SK-N-MC (cell line): ENCODE results near the gene UGT1A6.

Experiments used
- DNase-seq: peaks from one replicate; pipeline ENCODE4 v3.0.0-alpha.2; 2011; ENCODE audit warnings: low read depth, low spot score
- H3K27ac ChIP-seq: fragments of 200-600 bp; sonication (generic); 2 replicates; pipeline ENCODE4 v1.5.1; 2016; ENCODE audit warnings: mixed run types
- H3K36me3 ChIP-seq: fragments of 200-600 bp; sonication (generic); 2 replicates; pipeline ENCODE4 v1.6.1; 2017; ENCODE audit warnings: antibody characterized with exemption, low read length, mixed read lengths; ENCODE audit not compliant: insufficient read depth
- H3K4me3 ChIP-seq: fragments of 200-600 bp; sonication (generic); 2 replicates; pipeline ENCODE4 v1.5.1; 2016
- H3K9ac ChIP-seq: fragments of 200-600 bp; sonication (generic); 2 replicates; pipeline ENCODE4 v1.8.0; 2017; ENCODE audit warnings: mixed run types, mixed read lengths; ENCODE audit not compliant: insufficient read length
- H3K9me3 ChIP-seq: fragments of 200-600 bp; sonication (generic); 2 replicates; pipeline ENCODE4 v1.6.1; 2017; ENCODE audit warnings: low read depth, mild to moderate bottlenecking, antibody characterized with exemption, low read length, moderate library complexity, mixed read lengths
- EZH2 ChIP-seq: fragments of 200-600 bp; sonication (generic); IDR thresholded peaks from one replicate; pipeline ENCODE4 v1.6.1; 2017; ENCODE audit warnings: antibody characterized with exemption
- FOXP2 ChIP-seq: optimal IDR thresholded peaks from 2 replicates; pipeline ENCODE3; 2011; ENCODE audit warnings: mild to moderate bottlenecking, moderate library complexity; ENCODE audit not compliant: insufficient read depth; ENCODE audit errors: extremely low read length, control extremely low read depth
- POLR2AphosphoS5 ChIP-seq: IDR thresholded peaks from 2 replicates; pipeline ENCODE4 v1.6.1; 2012; ENCODE audit warnings: mild to moderate bottlenecking, low read depth, low read length, borderline replicate concordance

UGT1A6 gene

DNA sequence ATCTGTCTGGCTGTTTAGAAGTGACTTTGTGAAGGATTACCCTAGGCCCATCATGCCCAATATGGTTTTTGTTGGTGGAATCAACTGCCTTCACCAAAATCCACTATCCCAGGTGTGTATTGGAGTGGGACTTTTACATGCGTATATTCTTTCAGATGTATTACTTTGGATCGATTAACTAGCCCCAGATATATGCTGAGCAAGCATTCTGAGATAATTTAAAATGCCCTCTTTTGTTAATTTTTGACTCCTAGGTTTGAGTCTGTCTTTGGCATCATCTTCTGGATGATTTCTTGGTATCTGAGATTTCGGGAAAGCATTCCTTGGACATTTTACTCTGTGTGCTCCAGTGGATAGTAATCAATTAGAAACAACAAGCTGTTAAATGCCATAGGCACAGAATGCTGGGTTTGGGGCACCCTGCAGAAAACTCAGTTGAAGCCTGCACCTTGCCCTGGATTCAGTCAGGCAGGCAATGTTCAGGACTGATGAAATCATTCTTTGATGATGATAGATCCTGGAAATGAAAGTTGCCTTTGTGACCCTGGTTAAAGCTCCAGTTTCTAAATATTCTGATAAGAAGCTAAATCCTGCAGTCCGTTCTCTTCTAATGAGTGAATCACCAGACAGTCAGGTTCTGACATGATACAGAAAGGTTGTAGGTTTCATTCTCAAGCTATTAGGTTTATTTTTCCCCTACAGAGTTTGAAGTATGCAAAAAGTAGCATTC lies 68.5 kb downstream of the UGT1A6 start:
- no peak for DNase-seq
- Histone ChIP-seq H3K4me3 (no peak overlapping the region), H3K36me3 (no peaks in the 10 kb centered on the region), H3K9ac (no peak overlapping the region), H3K27ac (no peak overlapping the region), H3K9me3 (no peaks in the 10 kb centered on the region)
- TF ChIP-seq POLR2AphosphoS5 (no peak), EZH2 (no peak), FOXP2 (no peak)

DNA sequence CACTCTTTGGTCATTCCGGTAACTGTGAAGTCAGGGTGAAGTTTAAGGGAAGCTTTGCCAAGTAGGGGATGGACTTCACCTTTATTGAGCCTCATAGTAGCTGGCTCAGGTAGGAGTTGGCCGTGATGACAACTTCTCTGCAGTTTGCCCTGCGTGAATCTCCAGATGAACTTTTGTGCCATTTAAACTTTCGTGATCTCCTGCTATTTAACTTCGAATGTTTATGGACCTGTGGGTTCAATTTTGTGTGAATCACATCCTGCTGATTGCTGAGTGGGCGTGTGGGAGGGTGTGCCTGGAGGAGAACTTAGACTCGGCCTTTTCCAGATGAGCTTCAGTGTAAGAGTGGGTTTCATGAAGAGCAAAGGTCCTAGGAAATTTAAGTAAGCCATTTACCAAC lies 71.6 kb downstream of the UGT1A6 start:
- Histone ChIP-seq H3K9ac (no peak overlapping the region), H3K36me3 (no peaks in the 10 kb centered on the region), H3K27ac (no peak overlapping the region), H3K9me3 (no peaks in the 10 kb centered on the region), H3K4me3 (no peak overlapping the region)
- no peak for DNase-seq
- TF ChIP-seq FOXP2 (no peak), POLR2AphosphoS5 (no peak), EZH2 (no peak)

DNA sequence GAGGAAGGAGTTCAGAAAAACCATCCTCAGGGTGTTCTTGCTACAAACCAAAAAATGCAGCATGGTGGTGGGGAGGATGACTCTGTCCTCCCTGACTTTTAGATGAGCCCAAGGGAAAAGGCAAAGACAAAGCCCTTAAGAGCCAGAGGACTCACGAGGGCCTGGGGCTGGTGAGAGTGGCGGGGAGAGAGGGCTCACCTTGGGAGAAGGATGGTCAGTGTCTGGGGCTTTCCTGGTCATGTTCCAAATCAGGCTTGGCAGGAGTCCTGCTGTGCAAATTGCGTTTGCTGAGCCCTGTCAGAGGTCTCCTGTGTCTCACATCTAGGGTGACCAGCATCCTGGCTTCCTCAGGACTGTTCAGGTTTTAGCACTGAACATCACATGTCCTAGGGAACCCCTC lies 72.1 kb downstream of the UGT1A6 start:
- Histone ChIP-seq H3K36me3 (no peaks in the 10 kb centered on the region), H3K9me3 (no peaks in the 10 kb centered on the region), H3K27ac (no peak overlapping the region), H3K9ac (no peak overlapping the region), H3K4me3 (no peak overlapping the region)
- TF ChIP-seq EZH2 (no peak), FOXP2 (no peak), POLR2AphosphoS5 (no peak)
- no peak for DNase-seq

DNA sequence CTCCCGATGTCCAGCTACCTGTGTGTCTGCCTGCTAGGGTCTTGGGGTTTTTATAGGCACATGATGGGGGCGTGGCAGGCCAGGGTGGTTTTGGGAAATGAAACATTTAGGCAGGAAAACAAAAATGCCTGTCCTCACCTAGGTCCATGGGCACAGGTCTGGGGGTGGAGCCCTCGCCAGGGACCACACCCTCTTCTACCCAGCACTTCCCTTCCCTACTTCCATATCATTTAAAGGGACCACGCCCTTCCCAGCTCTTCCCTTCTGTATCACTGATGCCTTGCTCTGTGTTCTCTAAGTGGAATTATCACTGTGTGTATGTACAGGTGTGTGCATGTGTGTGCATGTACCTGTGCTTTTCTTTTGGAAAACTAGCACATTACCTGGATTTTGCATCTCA lies 73.7 kb downstream of the UGT1A6 start:
- Histone ChIP-seq H3K9me3 (no peaks in the 10 kb centered on the region), H3K36me3 (no peaks in the 10 kb centered on the region), H3K27ac (no peak overlapping the region), H3K4me3 (no peak overlapping the region), H3K9ac (no peak overlapping the region)
- no peak for DNase-seq
- TF ChIP-seq FOXP2 (no peak), POLR2AphosphoS5 (no peak), EZH2 (no peak)

DNA sequence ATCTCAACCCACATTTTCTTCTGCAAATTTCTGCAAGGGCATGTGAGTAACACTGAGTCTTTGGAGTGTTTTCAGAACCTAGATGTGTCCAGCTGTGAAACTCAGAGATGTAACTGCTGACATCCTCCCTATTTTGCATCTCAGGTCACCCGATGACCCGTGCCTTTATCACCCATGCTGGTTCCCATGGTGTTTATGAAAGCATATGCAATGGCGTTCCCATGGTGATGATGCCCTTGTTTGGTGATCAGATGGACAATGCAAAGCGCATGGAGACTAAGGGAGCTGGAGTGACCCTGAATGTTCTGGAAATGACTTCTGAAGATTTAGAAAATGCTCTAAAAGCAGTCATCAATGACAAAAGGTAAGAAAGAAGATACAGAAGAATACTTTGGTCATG lies 75.4 kb downstream of the UGT1A6 start:
- TF ChIP-seq EZH2 (no peak), FOXP2 (no peak), POLR2AphosphoS5 (no peak)
- Histone ChIP-seq H3K9ac (no peak overlapping the region), H3K36me3 (no peaks in the 10 kb centered on the region), H3K9me3 (no peaks in the 10 kb centered on the region), H3K4me3 (no peak overlapping the region), H3K27ac (no peak overlapping the region)
- no peak for DNase-seq

DNA sequence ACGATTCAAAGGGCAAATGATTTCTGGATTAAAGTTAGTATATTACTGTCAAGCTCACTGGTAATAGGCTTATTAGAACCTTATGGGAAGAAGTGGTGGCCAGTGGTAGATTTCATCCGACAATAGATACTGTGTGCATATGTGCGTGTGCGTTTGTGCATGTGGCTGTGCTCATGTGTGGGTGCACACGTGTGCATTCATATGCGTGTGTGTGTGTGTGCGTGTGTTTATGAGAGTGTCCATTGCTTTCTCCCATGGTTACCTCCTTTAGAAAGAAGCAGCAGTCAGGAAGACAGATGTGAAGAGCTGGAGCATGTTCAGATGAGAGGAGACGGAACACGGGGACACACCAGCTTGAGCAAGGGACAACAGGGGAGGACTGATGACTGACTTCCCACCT lies 76.6 kb downstream of the UGT1A6 start:
- Histone ChIP-seq H3K36me3 (no peaks in the 10 kb centered on the region), H3K4me3 (no peak overlapping the region), H3K9ac (no peak overlapping the region), H3K9me3 (no peaks in the 10 kb centered on the region), H3K27ac (no peak overlapping the region)
- TF ChIP-seq EZH2 (no peak), FOXP2 (no peak), POLR2AphosphoS5 (no peak)
- no peak for DNase-seq

DNA sequence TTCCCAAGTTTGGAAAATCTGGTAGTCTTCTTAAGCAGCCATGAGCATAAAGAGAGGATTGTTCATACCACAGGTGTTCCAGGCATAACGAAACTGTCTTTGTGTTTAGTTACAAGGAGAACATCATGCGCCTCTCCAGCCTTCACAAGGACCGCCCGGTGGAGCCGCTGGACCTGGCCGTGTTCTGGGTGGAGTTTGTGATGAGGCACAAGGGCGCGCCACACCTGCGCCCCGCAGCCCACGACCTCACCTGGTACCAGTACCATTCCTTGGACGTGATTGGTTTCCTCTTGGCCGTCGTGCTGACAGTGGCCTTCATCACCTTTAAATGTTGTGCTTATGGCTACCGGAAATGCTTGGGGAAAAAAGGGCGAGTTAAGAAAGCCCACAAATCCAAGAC lies 79.5 kb downstream of the UGT1A6 start:
- no peak overlapping the region for H3K27ac ChIP-seq
- H3K9ac ChIP-seq, result no peak overlapping the region
- TF ChIP-seq POLR2AphosphoS5, result no peak
- no peak for TF ChIP-seq FOXP2
- TF ChIP-seq EZH2, result no peak

DNA sequence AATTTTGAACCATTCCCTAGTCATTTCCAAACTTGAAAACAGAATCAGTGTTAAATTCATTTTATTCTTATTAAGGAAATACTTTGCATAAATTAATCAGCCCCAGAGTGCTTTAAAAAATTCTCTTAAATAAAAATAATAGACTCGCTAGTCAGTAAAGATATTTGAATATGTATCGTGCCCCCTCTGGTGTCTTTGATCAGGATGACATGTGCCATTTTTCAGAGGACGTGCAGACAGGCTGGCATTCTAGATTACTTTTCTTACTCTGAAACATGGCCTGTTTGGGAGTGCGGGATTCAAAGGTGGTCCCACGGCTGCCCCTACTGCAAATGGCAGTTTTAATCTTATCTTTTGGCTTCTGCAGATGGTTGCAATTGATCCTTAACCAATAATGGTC lies 79.9 kb downstream of the UGT1A6 start:
- Histone ChIP-seq H3K27ac (no peak overlapping the region), H3K9me3 (no peaks in the 10 kb centered on the region), H3K36me3 (no peaks in the 10 kb centered on the region), H3K9ac (no peak overlapping the region), H3K4me3 (no peak overlapping the region)
- no peak for DNase-seq
- TF ChIP-seq EZH2, result no peak
- no peak for TF ChIP-seq POLR2AphosphoS5

More for the DNA sequence above, 79.5 kb downstream of the UGT1A6 start:
- DNase-seq, result no peak
- H3K9me3 ChIP-seq, result no peaks in the 10 kb centered on the region
- no peak overlapping the region for H3K4me3 ChIP-seq
- H3K36me3 ChIP-seq, result no peaks in the 10 kb centered on the region

DNA sequence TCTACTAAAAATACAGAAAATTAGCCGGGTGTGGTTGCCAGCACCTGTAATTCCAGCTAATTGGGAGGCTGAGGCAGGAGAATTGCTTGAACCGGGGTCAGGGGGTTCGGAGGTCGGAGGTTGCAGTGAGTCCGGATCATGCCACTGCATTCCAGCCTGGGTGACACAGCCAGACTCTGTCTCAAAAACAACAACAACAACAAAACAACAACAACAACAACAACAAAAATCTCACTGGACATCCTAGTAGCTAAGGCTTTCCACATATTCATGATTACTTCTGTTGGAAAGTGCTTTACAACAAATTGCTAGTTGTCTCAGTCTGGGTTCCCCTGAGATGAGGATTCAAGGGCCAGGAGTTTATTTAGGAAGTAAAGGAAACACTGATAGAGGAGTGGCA lies 81.2 kb downstream of the UGT1A6 start:
- H3K4me3 ChIP-seq, result no peak overlapping the region
- DNase-seq, result no peak
- TF ChIP-seq POLR2AphosphoS5, result no peak
- TF ChIP-seq EZH2, result no peak
- TF ChIP-seq FOXP2, result no peak
- no peaks in the 10 kb centered on the region for H3K9me3 ChIP-seq
- H3K9ac ChIP-seq, result no peak overlapping the region
- no peaks in the 10 kb centered on the region for H3K36me3 ChIP-seq
- H3K27ac ChIP-seq, result no peak overlapping the region
